ENCODE data around the gene OR52J3.

Gene OR52J3

GRCh38 chr11:5037926-5038325 is 8.4 kb upstream of the OR52J3 start:
- ATAC-seq = no peak
- TF ChIP-seq ESRRG (CRISPR knock-in tag; IDR thresholded peaks at IDR 0.05) = no peak
- TF ChIP-seq ISL1 (CRISPR knock-in tag; IDR thresholded peaks at IDR 0.05) = no peak
- TF ChIP-seq ZNF8 (CRISPR knock-in tag; IDR thresholded peaks at IDR 0.05) = no peak
- TF ChIP-seq TOX (CRISPR knock-in tag; IDR thresholded peaks at IDR 0.05; ENCODE audit: borderline replicate concordance) = no peak
- no peak for TF ChIP-seq TSHZ2 (CRISPR knock-in tag; IDR thresholded peaks at IDR 0.05)
- no peak for TF ChIP-seq ZFP30 (CRISPR knock-in tag; IDR thresholded peaks at IDR 0.05)
- TF ChIP-seq GLIS3 (CRISPR knock-in tag; IDR thresholded peaks at IDR 0.05) = no peak
- TF ChIP-seq, protein P1, sequence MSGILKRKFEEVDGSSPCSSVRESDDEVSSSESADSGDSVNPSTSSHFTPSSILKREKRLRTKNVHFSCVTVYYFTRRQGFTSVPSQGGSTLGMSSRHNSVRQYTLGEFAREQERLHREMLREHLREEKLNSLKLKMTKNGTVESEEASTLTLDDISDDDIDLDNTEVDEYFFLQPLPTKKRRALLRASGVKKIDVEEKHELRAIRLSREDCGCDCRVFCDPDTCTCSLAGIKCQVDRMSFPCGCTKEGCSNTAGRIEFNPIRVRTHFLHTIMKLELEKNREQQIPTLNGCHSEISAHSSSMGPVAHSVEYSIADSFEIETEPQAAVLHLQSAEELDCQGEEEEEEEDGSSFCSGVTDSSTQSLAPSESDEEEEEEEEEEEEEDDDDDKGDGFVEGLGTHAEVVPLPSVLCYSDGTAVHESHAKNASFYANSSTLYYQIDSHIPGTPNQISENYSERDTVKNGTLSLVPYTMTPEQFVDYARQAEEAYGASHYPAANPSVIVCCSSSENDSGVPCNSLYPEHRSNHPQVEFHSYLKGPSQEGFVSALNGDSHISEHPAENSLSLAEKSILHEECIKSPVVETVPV (CRISPR knock-in tag; IDR thresholded peaks at IDR 0.05) = no peak
- TF ChIP-seq PPARA (CRISPR knock-in tag; IDR thresholded peaks at IDR 0.05; ENCODE audit: borderline replicate concordance) = no peak
- TF ChIP-seq, protein P2, sequence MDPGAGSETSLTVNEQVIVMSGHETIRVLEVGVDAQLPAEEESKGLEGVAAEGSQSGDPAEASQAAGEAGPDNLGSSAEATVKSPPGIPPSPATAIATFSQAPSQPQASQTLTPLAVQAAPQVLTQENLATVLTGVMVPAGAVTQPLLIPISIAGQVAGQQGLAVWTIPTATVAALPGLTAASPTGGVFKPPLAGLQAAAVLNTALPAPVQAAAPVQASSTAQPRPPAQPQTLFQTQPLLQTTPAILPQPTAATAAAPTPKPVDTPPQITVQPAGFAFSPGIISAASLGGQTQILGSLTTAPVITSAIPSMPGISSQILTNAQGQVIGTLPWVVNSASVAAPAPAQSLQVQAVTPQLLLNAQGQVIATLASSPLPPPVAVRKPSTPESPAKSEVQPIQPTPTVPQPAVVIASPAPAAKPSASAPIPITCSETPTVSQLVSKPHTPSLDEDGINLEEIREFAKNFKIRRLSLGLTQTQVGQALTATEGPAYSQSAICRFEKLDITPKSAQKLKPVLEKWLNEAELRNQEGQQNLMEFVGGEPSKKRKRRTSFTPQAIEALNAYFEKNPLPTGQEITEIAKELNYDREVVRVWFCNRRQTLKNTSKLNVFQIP (CRISPR knock-in tag; IDR thresholded peaks at IDR 0.05; ENCODE audit: borderline replicate concordance, low read depth) = no peak
- no peak for TF ChIP-seq ZC3H10 (CRISPR knock-in tag; IDR thresholded peaks at IDR 0.05)
- no peak for TF ChIP-seq SNAI2 (CRISPR knock-in tag; IDR thresholded peaks at IDR 0.05)
- no peak for TF ChIP-seq ZFP3 (CRISPR knock-in tag; IDR thresholded peaks at IDR 0.05)
- TF ChIP-seq OSR1 (CRISPR knock-in tag; IDR thresholded peaks at IDR 0.05) = no peak
- no peak for TF ChIP-seq CSDC2 (CRISPR knock-in tag; IDR thresholded peaks at IDR 0.05)
- no peak for TF ChIP-seq ARNTL (CRISPR knock-in tag; IDR thresholded peaks at IDR 0.05; ENCODE audit: borderline replicate concordance, low read depth)

DNA sequence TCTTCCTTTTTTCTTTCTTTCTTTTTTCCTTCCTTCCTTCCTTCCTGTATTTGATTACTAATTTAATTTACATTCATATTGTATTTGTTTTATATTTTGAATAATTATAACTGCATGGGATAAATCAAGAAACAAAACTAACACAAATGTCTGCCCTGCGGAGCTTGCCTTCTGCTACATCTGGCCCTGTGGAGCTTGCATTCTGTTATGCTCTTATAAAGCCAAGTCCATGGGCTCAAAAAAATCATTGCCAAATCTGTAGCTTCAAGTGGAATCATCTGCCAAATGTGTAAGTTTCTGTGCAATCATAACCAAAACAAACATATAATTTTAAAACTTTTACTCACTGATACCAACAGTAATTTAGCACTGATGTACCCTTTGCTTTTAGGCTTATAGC is 8.0 kb upstream of the OR52J3 start:
- ATAC-seq = no peak
- TF ChIP-seq TOX (CRISPR knock-in tag; IDR thresholded peaks at IDR 0.05; ENCODE audit: borderline replicate concordance) = no peak
- TF ChIP-seq ZC3H10 (CRISPR knock-in tag; IDR thresholded peaks at IDR 0.05) = no peak
- no peak for TF ChIP-seq ZFP3 (CRISPR knock-in tag; IDR thresholded peaks at IDR 0.05)
- TF ChIP-seq TSHZ2 (CRISPR knock-in tag; IDR thresholded peaks at IDR 0.05) = no peak
- no peak for TF ChIP-seq ESRRG (CRISPR knock-in tag; IDR thresholded peaks at IDR 0.05)
- TF ChIP-seq, protein P1 (CRISPR knock-in tag; IDR thresholded peaks at IDR 0.05) = no peak
- TF ChIP-seq OSR1 (CRISPR knock-in tag; IDR thresholded peaks at IDR 0.05) = no peak
- no peak for TF ChIP-seq TCF4 (CRISPR knock-in tag; IDR thresholded peaks at IDR 0.05; ENCODE audit: borderline replicate concordance)
- TF ChIP-seq, protein P2 (CRISPR knock-in tag; IDR thresholded peaks at IDR 0.05; ENCODE audit: borderline replicate concordance, low read depth) = no peak
- TF ChIP-seq ZNF565 (CRISPR knock-in tag; conservative IDR thresholded peaks at IDR 0.05; ENCODE audit: low read depth) = no peak
- no peak for TF ChIP-seq ARNTL (CRISPR knock-in tag; IDR thresholded peaks at IDR 0.05; ENCODE audit: borderline replicate concordance, low read depth)
- TF ChIP-seq SNAI2 (CRISPR knock-in tag; IDR thresholded peaks at IDR 0.05) = no peak

All from SK-N-SH treated with all-trans-retinoic acid at 6 μM for 48 hours (cell line).